Smooth muscle cell (in vitro differentiated cells): ENCODE results near the gene GNPNAT1. TPM values are rescaled to one million over a fixed set of nuclear protein-coding genes. Genes with fewer than 3 reads are reported as not detected.

ENCODE experiments used
- DNase-seq: peaks from one replicate; lab custom pipeline; 2025; ENCODE audit not compliant: unreplicated experiment; lab: John Stamatoyannopoulos, UW
- H2AFZ ChIP-seq: fragments of 200-600 bp; sonication (generic); 2 replicates; pipeline ENCODE4 v1.6.0; 2016; ENCODE audit warnings: antibody characterized with exemption, low read depth, mild to moderate bottlenecking
- H3F3A ChIP-seq: fragments of 200-600 bp; sonication (generic); 2 replicates; pipeline ENCODE4 v1.6.0; 2017; ENCODE audit warnings: antibody characterized with exemption, low read depth
- H3K27ac ChIP-seq: fragments of 200-600 bp; sonication (generic); 2 replicates; pipeline ENCODE4 v1.5.1; 2016; ENCODE audit warnings: low read depth, mild to moderate bottlenecking
- H3K27me3 ChIP-seq: fragments of 200-600 bp; sonication (generic); 2 replicates; pipeline ENCODE4 v1.6.1; 2016; ENCODE audit warnings: low read depth, mild to moderate bottlenecking
- H3K36me3 ChIP-seq: fragments of 200-600 bp; sonication (generic); 2 replicates; pipeline ENCODE4 v1.5.1; 2016; ENCODE audit warnings: low read depth
- H3K4me1 ChIP-seq: fragments of 200-600 bp; sonication (generic); 2 replicates; pipeline ENCODE4 v1.5.1; 2016; ENCODE audit warnings: low read depth
- H3K4me2 ChIP-seq: fragments of 200-600 bp; sonication (generic); 2 replicates; pipeline ENCODE4 v1.6.0; 2016; ENCODE audit warnings: mild to moderate bottlenecking
- H3K4me3 ChIP-seq: fragments of 200-600 bp; sonication (generic); 2 replicates; pipeline ENCODE4 v1.5.1; 2016; ENCODE audit warnings: mild to moderate bottlenecking
- H3K79me2 ChIP-seq: fragments of 200-600 bp; sonication (generic); 2 replicates; pipeline ENCODE4 v1.6.0; 2016; ENCODE audit warnings: low read depth, mild to moderate bottlenecking
- H3K9ac ChIP-seq: fragments of 200-600 bp; sonication (generic); 2 replicates; pipeline ENCODE4 v1.6.0; 2016; ENCODE audit warnings: low read depth
- H3K9me3 ChIP-seq: fragments of 200-600 bp; sonication (generic); replicated peaks from 2 replicates; pipeline ENCODE4 v1.5.1; 2016; ENCODE audit warnings: low read depth
- H4K20me1 ChIP-seq: fragments of 200-600 bp; sonication (generic); 2 replicates; pipeline ENCODE4 v1.6.0; 2016; ENCODE audit warnings: low read depth
- CTCF ChIP-seq: fragments of 200-600 bp; sonication (generic); IDR thresholded peaks from 2 replicates; pipeline ENCODE4 v1.5.1; 2017; ENCODE audit warnings: borderline replicate concordance, mild to moderate bottlenecking, antibody characterized with exemption; ENCODE audit not compliant: insufficient read depth, poor library complexity, severe bottlenecking
- WGBS: methylation state at CpG from one replicate; pipeline ENCODE4 v1.1.7; 2016; ENCODE audit warnings: low lambda C conversion rate; 5-methylcytosine and 5-hydroxymethylcytosine counted together
- polyA plus RNA-seq: library from polyadenylated mRNA; unstranded; fragments of >200 nt; fragmentation: Nextera tagmentation; extraction: Ambion mirVana; gene quantifications from 2 replicates; pipeline ENCODE4 v1.2.1, GENCODE V29; 2016
- total RNA-seq: library from RNA; depleted of rRNA; stranded (reverse); fragments of >200 nt; gene quantifications from 2 replicates; pipeline ENCODE4 v1.2.3, GENCODE V29; 2014

GNPNAT1 gene
- total and polyA plus RNA-seq, 2 experiments from 2014 or later, result 18.3 to 22.9 TPM

DNA sequence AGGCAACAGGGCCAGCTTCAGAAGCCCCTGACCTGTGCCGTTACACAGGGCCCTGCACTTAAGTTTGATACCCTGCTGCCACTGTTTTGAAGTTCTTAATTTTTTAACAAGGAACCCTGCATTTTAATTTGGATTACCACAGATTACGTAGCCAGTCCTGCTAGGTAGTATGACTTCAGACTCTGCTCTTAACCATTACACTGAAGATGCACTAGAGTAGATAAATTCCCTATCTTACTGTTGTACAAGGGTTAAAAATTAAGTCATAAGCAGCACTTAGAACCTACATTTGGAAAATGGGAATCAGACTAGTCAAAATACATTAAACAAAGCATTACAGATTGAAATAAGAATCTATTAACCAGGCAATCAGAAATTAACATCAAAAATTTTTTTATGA lies 2.3 kb downstream of the GNPNAT1 start:
- H3K4me2 ChIP-seq, result peak overlapping the region; percentile 97
- H4K20me1 ChIP-seq, result peaks cover 16% of the 10 kb centered on the region
- no peak overlapping the region for H3K27ac ChIP-seq
- no peak for DNase-seq
- H3K79me2 ChIP-seq, result peaks cover 48% of the 10 kb centered on the region
- TF ChIP-seq CTCF, result no peak
- peak overlapping the region; percentile 80 for H3K4me3 ChIP-seq
- no peaks in the 10 kb centered on the region for H3F3A ChIP-seq
- no peak overlapping the region for H2AFZ ChIP-seq
- H3K36me3 ChIP-seq, result no peaks in the 10 kb centered on the region
- no peak overlapping the region for H3K9ac ChIP-seq
- H3K9me3 ChIP-seq, result no peaks in the 10 kb centered on the region
- no peaks in the 10 kb centered on the region for H3K27me3 ChIP-seq
- WGBS, result 82% methylated on average over 2 of the region's 2 CpGs
- H3K4me1 ChIP-seq, result peaks cover 26% of the 10 kb centered on the region

DNA sequence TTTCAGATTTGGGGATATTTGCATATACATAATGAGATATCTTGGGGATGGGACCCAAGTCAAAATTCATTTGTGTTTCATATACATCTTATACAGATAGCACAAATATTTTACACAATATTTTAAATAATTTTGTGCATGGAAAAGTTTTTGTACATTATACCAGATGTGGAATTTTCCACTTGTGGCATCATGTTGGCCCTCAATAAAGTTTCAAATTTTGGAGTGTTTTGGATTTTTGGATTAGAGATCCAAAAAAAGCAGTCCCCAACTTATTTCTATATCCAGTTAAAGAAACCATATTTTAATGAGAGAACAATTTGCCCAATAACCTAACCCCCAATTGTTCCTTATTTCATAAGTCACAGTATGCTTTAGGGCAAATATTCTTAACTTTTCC lies 4.5 kb downstream of the GNPNAT1 start:
- Histone ChIP-seq H3F3A (no peaks in the 10 kb centered on the region), H3K36me3 (no peaks in the 10 kb centered on the region), H3K4me2 (no peak overlapping the region), H3K79me2 (peaks cover 48% of the 10 kb centered on the region), H3K9me3 (no peaks in the 10 kb centered on the region), H3K27me3 (no peaks in the 10 kb centered on the region), H3K9ac (no peak overlapping the region), H4K20me1 (peaks cover 16% of the 10 kb centered on the region), H3K4me3 (no peak overlapping the region), H3K4me1 (peaks cover 22% of the 10 kb centered on the region), H2AFZ (no peak overlapping the region), H3K27ac (no peak overlapping the region)
- DNase-seq, result no peak
- TF ChIP-seq CTCF, result no peak

DNA sequence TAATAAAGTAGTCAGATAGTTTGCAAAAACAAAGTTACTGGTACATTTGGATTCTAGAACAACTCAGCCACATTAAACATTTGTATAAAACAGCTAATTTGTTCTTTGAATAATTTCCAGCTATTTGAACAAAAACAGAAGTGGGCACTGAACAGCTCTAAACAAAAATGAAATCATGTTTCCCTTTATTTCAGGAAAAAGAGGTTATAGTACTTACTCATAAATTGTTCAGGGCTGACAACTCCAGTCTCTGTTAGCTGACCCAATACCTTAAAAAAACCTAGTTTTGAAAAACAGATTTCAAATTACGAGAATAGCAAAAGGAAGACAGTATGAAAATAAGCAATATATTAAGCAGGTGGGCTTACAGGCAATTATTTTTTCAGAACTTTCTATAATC lies 8.2 kb downstream of the GNPNAT1 start:
- no peak for DNase-seq
- Histone ChIP-seq H4K20me1 (peaks cover 7% of the 10 kb centered on the region), H3F3A (no peaks in the 10 kb centered on the region), H3K4me3 (no peak overlapping the region), H3K4me1 (no peaks in the 10 kb centered on the region), H2AFZ (no peak overlapping the region), H3K79me2 (peaks cover 23% of the 10 kb centered on the region), H3K9ac (no peak overlapping the region), H3K4me2 (no peak overlapping the region), H3K36me3 (peaks cover 3% of the 10 kb centered on the region), H3K27ac (no peak overlapping the region), H3K9me3 (no peaks in the 10 kb centered on the region), H3K27me3 (no peaks in the 10 kb centered on the region)
- WGBS, result 100% methylated on average over 1 of the region's 1 CpG
- TF ChIP-seq CTCF, result no peak

- no peak overlapping the region for H2AFZ ChIP-seq
- no peak overlapping the region for H3K4me3 ChIP-seq
- H4K20me1 ChIP-seq, result no peaks in the 10 kb centered on the region
- no peaks in the 10 kb centered on the region for H3F3A ChIP-seq
- no peaks in the 10 kb centered on the region for H3K27me3 ChIP-seq
- no peaks in the 10 kb centered on the region for H3K4me1 ChIP-seq
- no peak for TF ChIP-seq CTCF
- no peak overlapping the region for H3K27ac ChIP-seq
- WGBS, result 94% methylated on average over 1 of the region's 1 CpG
- no peak overlapping the region for H3K9ac ChIP-seq
- H3K36me3 ChIP-seq, result peaks cover 3% of the 10 kb centered on the region
- H3K79me2 ChIP-seq, result peaks cover 8% of the 10 kb centered on the region
- DNase-seq, result no peak
- H3K4me2 ChIP-seq, result no peak overlapping the region
- H3K9me3 ChIP-seq, result no peaks in the 10 kb centered on the region
These were observed 9.8 kb downstream of the GNPNAT1 start for GRCh38 chr14:52781629-52782028.
